ENCODE measurements around the gene EXOG. TPM values are rescaled to one million over a fixed set of nuclear protein-coding genes. Genes with fewer than 3 reads are reported as not detected.

Gene EXOG
- total RNA-seq, 2 donors from 2014 or later, result 6.1 to 12.0 TPM

DNA sequence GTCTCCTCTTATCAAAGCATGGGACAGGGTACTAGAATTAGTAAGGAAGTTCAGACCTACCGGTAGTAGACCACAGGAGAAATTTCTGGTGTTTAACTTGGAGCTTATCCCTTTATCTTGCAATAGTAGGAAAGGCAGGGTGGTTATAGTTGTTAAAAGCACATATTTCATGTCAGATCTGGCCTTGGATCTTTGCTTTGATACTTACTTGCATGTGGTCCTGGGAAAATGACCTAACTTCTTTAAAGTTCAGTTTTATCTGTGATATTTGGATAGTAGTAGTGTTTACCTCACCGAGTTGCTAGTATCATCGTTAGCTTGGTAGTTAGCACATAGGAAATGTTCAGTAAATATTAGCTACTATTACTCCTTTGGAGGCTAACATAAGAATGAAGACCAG, 15.4 kb downstream of the EXOG start:
- DNase-seq, result no peak
- no peak for TF ChIP-seq CTCF (IDR thresholded peaks at IDR 0.05)
- Histone ChIP-seq H3K9ac (ENCODE audit: low read depth in 2 of 2, low read length in 2 of 2) (no peak overlapping the region), H3K36me3 (no peaks in the 10 kb centered on the region), H3K27me3 (no peaks in the 10 kb centered on the region), H3K4me1 (no peaks in the 10 kb centered on the region), H3K9me3 (no peaks in the 10 kb centered on the region), H3K27ac (no peak overlapping the region), H3K4me3 (no peak overlapping the region)
- intact Hi-C loops (cut with DNase I), result no loop called here

- intact Hi-C loops (cut with DNase I), result no loop called here
- no peak overlapping the region for H3K4me3 ChIP-seq
- no peaks in the 10 kb centered on the region for H3K4me1 ChIP-seq
- no peak for DNase-seq
- H3K27ac ChIP-seq, result no peak overlapping the region
- no peaks in the 10 kb centered on the region for H3K9me3 ChIP-seq
- no peak overlapping the region for H3K9ac ChIP-seq (ENCODE audit: low read depth in 2 of 2, low read length in 2 of 2)
- no peaks in the 10 kb centered on the region for H3K27me3 ChIP-seq
- no peak for TF ChIP-seq CTCF (IDR thresholded peaks at IDR 0.05)
- H3K36me3 ChIP-seq, result no peaks in the 10 kb centered on the region
These were observed 19.2 kb downstream of the EXOG start for GRCh38 chr3:38515367-38515766.

DNA sequence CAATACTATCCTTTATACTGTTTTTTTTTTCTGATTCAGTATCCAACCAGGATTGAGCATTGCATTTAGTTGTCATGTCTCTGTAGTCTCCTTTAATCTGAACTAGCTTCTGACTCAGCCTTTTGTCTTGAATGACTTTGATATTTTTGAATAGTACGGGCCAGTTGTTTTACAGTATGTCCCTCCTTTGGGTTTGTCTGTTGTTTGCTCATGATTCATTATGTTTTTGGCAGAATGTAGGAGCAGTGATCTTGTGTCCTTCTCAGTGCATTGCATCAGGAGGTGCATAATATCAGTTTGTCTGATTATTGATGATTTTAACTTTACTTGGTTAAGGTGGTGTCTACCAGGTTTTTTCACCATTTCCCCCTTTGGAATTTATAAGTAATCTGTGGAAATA, 20.5 kb downstream of the EXOG start:
- no peaks in the 10 kb centered on the region for H3K9me3 ChIP-seq
- DNase-seq, result no peak
- no peaks in the 10 kb centered on the region for H3K4me1 ChIP-seq
- no peak for TF ChIP-seq CTCF (IDR thresholded peaks at IDR 0.05)
- no peak overlapping the region for H3K9ac ChIP-seq (ENCODE audit: low read depth in 2 of 2, low read length in 2 of 2)
- intact Hi-C loops (cut with DNase I), result no loop called here
- no peaks in the 10 kb centered on the region for H3K27me3 ChIP-seq
- H3K36me3 ChIP-seq, result no peaks in the 10 kb centered on the region
- no peak overlapping the region for H3K4me3 ChIP-seq
- H3K27ac ChIP-seq, result no peak overlapping the region

GRCh38 chr3:38519000-38519399, 22.9 kb downstream of the EXOG start:
- H3K4me3 ChIP-seq, result no peak overlapping the region
- TF ChIP-seq CTCF (IDR thresholded peaks at IDR 0.05), result no peak
- intact Hi-C loops (cut with DNase I), result no loop called here

GRCh38 chr3:38519651-38520050, 23.5 kb downstream of the EXOG start:
- intact Hi-C loops (cut with DNase I), result loop anchor here (5.0 kb wide), 1 partner anchor 138 kb away; no protein-coding TSS in a partner anchor
- no peaks in the 10 kb centered on the region for H3K4me1 ChIP-seq
- H3K27me3 ChIP-seq, result no peaks in the 10 kb centered on the region
- no peak for DNase-seq
- no peaks in the 10 kb centered on the region for H3K9me3 ChIP-seq
- no peaks in the 10 kb centered on the region for H3K36me3 ChIP-seq
- no peak for TF ChIP-seq CTCF (IDR thresholded peaks at IDR 0.05)
- no peak overlapping the region for H3K27ac ChIP-seq
- no peak overlapping the region for H3K4me3 ChIP-seq
- H3K9ac ChIP-seq (ENCODE audit: low read depth in 2 of 2, low read length in 2 of 2), result no peak overlapping the region

More at GRCh38 chr3:38519000-38519399, 22.9 kb downstream of the EXOG start:
- Histone ChIP-seq H3K36me3 (no peaks in the 10 kb centered on the region), H3K9me3 (no peaks in the 10 kb centered on the region), H3K27me3 (no peaks in the 10 kb centered on the region), H3K27ac (no peak overlapping the region), H3K4me1 (no peaks in the 10 kb centered on the region), H3K9ac (ENCODE audit: low read depth in 2 of 2, low read length in 2 of 2) (no peak overlapping the region)
- no peak for DNase-seq
